ENCODE measurements around the gene TLR4. TPM values are rescaled to one million over a fixed set of nuclear protein-coding genes. Genes with fewer than 3 reads are reported as not detected.

TLR4 gene
- total and polyA plus RNA-seq, 9 of the 15 experiments (the other 6 are each of a cell fraction or from before 2014, with no cell fraction given): 0.02 TPM; not detected in 8

GRCh38 chr9:117678871-117679270 lies 25.3 kb upstream of the TLR4 start:
- intact Hi-C loops (cut with micrococcal nuclease): no loop called here
- ChIA-PET CTCF (ENCODE audit: low intra/inter-chr PET ratio) (no interaction called here), POLR2A (no interaction called here)
- in situ Hi-C loops (cut with MboI): no loop called here
- Histone ChIP-seq H2AFZ (ENCODE audit: low read depth, low read length) (no peak overlapping the region), H3K9ac (ENCODE audit: insufficient read depth in 1 of 2, low read depth in 2 of 2, low read length in 2 of 2) (no peak overlapping the region), H3K9me3 (replicated peaks; ENCODE audit: control insufficient read depth, insufficient read depth, low read depth, low read length) (no peaks in the 10 kb centered on the region), H3K79me2 (ENCODE audit: control insufficient read depth, insufficient read depth, low read length) (no peaks in the 10 kb centered on the region), H3K4me3 (no peak overlapping the region), H3K27me3 (ENCODE audit: control insufficient read depth in 2 of 2, insufficient read depth in 2 of 2, low read length in 2 of 2) (no peaks in the 10 kb centered on the region), H3K4me1 (replicated peaks in 1 of 2; ENCODE audit: control insufficient read depth in 2 of 2, insufficient read depth in 2 of 2, low read length in 2 of 2) (no peaks in the 10 kb centered on the region), H3K9me1 (ENCODE audit: control insufficient read depth, insufficient read depth, low read length) (no peaks in the 10 kb centered on the region), H3K27ac (ENCODE audit: extremely low read depth, low read depth, low read length) (no peak overlapping the region), H3K4me2 (ENCODE audit: insufficient read depth, low read length) (no peak overlapping the region), H4K20me1 (replicated peaks; ENCODE audit: control insufficient read depth, insufficient read depth, low read length) (no peaks in the 10 kb centered on the region), H3K36me3 (ENCODE audit: control insufficient read depth, insufficient read depth, low read length) (no peaks in the 10 kb centered on the region)
- BruUV-seq (replicated peaks): no TSS peak
- TF ChIP-seq ZNF445 (CRISPR knock-in tag; IDR thresholded peaks at IDR 0.05; ENCODE audit: low read depth) (no peak), BRD4 (IDR thresholded peaks at IDR 0.05) (no peak), DIDO1 (tag; IDR thresholded peaks at IDR 0.05; ENCODE audit: low read depth) (no peak), HDAC8 (tag; IDR thresholded peaks at IDR 0.05) (no peak), ZBTB5 (IDR thresholded peaks at IDR 0.05) (no peak), ZNF3 (CRISPR knock-in tag; IDR thresholded peaks at IDR 0.05) (no peak)
- WGBS (ENCODE audit: insufficient coverage, low coverage, missing lambda C conversion rate): 0% methylated on average over 1 of the region's 1 CpG
- FAIRE-seq: no peak
- no peak for DNase-seq (ENCODE audit: extremely low read depth in 1 of 4, low spot score in 3 of 4)
- no peak for ATAC-seq

Data from K562 (cell line).